Activated CD8-positive, alpha-beta T cell treated with anti-CD3 and anti-CD28 coated beads for 36 hours (primary cell): Measurements from ENCODE around the gene DMC1. TPM values are rescaled to one million over a fixed set of nuclear protein-coding genes. Genes with fewer than 3 reads are reported as not detected.

Experiments used
- ATAC-seq: fragments of 200-7000 bp; cut with Tn5 transposase; one replicate; pipeline ENCODE4 v1.10.0; 2021; ENCODE audit warnings: mild to moderate bottlenecking, moderate library complexity
- CTCF ChIA-PET: fragments of 350-600 bp; sonication (Branson Sonifier 250); formaldehyde crosslinking; loops from one replicate; lab custom pipeline; 2021; ENCODE audit warnings: antibody characterized with exemption; lab: Charles Lee
- POLR2A ChIA-PET: fragments of 350-600 bp; sonication (Branson Sonifier 250); formaldehyde crosslinking; loops from one replicate; lab custom pipeline; 2021; ENCODE audit warnings: antibody characterized with exemption; lab: Charles Lee
- DNase-seq: peaks from one replicate; pipeline ENCODE4 v3.0.0-alpha.2; 2020
- H3K27ac Mint-ChIP-seq: one replicate; pipeline ENCODE4 v1.8.0; 2021; ENCODE audit warnings: mild to moderate bottlenecking, mixed read lengths
- H3K27me3 Mint-ChIP-seq: one replicate; pipeline ENCODE4 v1.8.0; 2021; ENCODE audit warnings: mixed read lengths
- H3K36me3 Mint-ChIP-seq: one replicate; pipeline ENCODE4 v1.8.0; 2021; ENCODE audit warnings: low read depth, mixed read lengths
- H3K4me1 Mint-ChIP-seq: one replicate; pipeline ENCODE4 v1.8.0; 2021; ENCODE audit warnings: low read depth, mixed read lengths
- H3K4me3 Mint-ChIP-seq: one replicate; pipeline ENCODE4 v1.8.0; 2021; ENCODE audit warnings: mild to moderate bottlenecking, moderate library complexity, mixed read lengths
- H3K9me3 Mint-ChIP-seq: one replicate; pipeline ENCODE4 v1.8.0; 2021; ENCODE audit warnings: mixed read lengths
- intact Hi-C: fragments of 100-400 bp; cut with micrococcal nuclease; formaldehyde crosslinking; loops from one replicate; pipeline ENCODE4 v1.10.0; 2022
- total RNA-seq, 2 experiments: library from RNA; stranded (reverse); gene quantifications; one replicate each; pipeline ENCODE4 v1.2.3, GENCODE V29; 2021
- TF ChIP-seq, protein P1 (sequence below): fragments of 200-600 bp; IDR thresholded peaks from one replicate; pipeline ENCODE4 v1.8.0; 2022; ENCODE audit warnings: antibody characterized with exemption, mild to moderate bottlenecking

Gene DMC1
- total RNA-seq, 2 experiments from 2014 or later = 14.2 to 15.1 TPM

DNA sequence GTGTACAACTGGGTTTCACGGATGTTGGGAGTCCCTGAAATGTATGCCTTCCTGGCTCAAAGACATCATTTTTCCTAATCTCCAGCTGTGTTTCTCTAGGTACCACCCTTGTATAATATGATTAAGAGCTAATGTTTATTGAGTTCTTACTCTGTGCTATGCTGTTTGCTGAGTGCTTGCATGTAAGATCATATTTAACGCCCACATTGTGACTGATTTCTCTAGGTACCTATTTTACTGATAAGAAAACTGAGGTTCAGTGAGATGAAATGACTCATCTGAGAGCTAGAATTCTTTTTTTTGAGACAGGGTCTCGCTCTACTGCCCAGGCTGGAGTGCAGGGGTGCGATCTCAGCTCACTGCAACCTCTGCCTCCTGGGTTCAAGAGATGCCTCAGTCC, 43.6 kb upstream of the DMC1 start:
- TF ChIP-seq, protein P1, sequence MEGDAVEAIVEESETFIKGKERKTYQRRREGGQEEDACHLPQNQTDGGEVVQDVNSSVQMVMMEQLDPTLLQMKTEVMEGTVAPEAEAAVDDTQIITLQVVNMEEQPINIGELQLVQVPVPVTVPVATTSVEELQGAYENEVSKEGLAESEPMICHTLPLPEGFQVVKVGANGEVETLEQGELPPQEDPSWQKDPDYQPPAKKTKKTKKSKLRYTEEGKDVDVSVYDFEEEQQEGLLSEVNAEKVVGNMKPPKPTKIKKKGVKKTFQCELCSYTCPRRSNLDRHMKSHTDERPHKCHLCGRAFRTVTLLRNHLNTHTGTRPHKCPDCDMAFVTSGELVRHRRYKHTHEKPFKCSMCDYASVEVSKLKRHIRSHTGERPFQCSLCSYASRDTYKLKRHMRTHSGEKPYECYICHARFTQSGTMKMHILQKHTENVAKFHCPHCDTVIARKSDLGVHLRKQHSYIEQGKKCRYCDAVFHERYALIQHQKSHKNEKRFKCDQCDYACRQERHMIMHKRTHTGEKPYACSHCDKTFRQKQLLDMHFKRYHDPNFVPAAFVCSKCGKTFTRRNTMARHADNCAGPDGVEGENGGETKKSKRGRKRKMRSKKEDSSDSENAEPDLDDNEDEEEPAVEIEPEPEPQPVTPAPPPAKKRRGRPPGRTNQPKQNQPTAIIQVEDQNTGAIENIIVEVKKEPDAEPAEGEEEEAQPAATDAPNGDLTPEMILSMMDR = no peak
- H3K4me1 Mint-ChIP-seq = no peaks in the 10 kb centered on the region
- ChIA-PET POLR2A (interaction anchor here (0.5 to 0.9 kb wide), 4 partner anchors 11 to 453 kb away, joined by 3 to 4 read pairs (median 3); no protein-coding TSS in a partner anchor), CTCF (interaction anchor here (0.7 to 0.9 kb wide), 2 partner anchors 13 to 648 kb away, joined by 3 read pairs; no protein-coding TSS in a partner anchor)
- H3K9me3 Mint-ChIP-seq = peaks cover 7% of the 10 kb centered on the region
- no peak overlapping the region for H3K4me3 Mint-ChIP-seq
- peaks cover 4% of the 10 kb centered on the region for H3K36me3 Mint-ChIP-seq
- no peaks in the 10 kb centered on the region for H3K27me3 Mint-ChIP-seq
- intact Hi-C loops = no loop called here
- no peak for ATAC-seq
- no peak overlapping the region for H3K27ac Mint-ChIP-seq
- DNase-seq = no peak

DNA sequence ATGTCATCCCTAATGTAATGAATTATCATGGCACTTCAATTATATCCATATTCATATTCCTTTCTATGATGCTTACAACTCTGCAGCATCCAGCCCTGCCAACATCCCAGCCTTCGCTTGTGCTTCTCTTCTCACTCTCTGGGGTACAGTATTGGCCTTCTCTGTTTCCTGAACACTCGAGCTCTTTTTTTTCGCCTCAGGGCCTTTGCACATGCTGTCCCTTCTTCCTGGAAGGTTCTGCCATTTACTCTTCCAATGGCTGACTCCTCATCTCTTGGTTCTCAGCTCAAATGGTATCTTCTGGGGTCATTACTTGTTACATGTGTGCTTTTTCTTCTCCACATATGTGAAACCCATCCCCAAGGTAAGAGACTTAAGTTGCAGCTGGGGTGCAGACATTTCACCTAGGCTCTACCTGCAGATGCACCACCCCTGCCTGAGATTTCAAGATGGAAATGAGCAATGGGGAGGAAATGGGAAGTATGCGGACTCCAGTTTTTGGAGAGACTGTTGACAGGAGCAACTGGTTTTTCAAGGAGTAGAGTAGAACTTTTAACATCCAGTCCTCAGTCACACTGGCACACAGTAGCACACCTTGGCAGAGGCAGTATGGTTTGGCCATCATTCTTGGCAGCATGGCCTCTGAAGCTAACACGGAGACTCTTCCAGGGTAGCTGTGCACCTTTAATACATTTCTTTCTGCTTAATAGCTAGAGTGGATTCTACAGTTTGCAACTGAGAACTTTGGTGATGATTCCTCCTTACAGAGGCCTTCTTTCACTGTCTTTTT, 42.4 kb upstream of the DMC1 start:
- Mint-ChIP-seq H3K36me3 (no peaks in the 10 kb centered on the region), H3K4me1 (no peaks in the 10 kb centered on the region), H3K27ac (no peak overlapping the region), H3K4me3 (no peak overlapping the region), H3K27me3 (no peaks in the 10 kb centered on the region), H3K9me3 (no peaks in the 10 kb centered on the region)
- DNase-seq (no peak), ATAC-seq (no peak)
- TF ChIP-seq, protein P1 = no peak
- intact Hi-C loops = no loop called here
- CTCF ChIA-PET = no interaction called here
- POLR2A ChIA-PET = interaction anchor here (0.7 to 1.6 kb wide), 4 partner anchors 8 to 213 kb away, joined by 3 read pairs; no protein-coding TSS in a partner anchor

DNA sequence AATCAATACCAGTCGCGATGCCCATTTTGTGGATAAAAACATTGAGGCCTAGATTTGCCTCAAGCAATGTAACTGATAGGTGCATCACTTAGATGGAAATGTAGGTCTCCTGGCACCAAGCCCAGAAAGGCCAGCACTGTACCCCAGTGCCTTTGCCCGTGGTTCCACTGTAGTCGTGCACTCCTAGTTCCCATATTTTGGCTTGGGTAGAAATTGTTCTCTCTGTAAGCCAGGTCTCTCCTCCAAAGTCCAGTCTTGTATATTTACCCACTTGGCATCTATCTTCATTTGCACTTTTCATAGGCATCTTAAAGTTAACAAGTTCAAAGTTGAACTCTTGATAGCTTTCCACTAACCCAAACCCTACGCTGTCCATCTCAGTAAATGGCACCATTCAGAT, 41.6 kb upstream of the DMC1 start:
- intact Hi-C loops = no loop called here
- TF ChIP-seq, protein P1 = no peak
- POLR2A ChIA-PET = interaction anchor here (0.9 to 1.6 kb wide), 2 partner anchors 9 to 13 kb away, joined by 3 read pairs; no protein-coding TSS in a partner anchor
- H3K9me3 Mint-ChIP-seq = no peaks in the 10 kb centered on the region
- H3K36me3 Mint-ChIP-seq = no peaks in the 10 kb centered on the region
- no peak for ATAC-seq
- H3K27ac Mint-ChIP-seq = no peak overlapping the region
- CTCF ChIA-PET = no interaction called here
- H3K4me1 Mint-ChIP-seq = no peaks in the 10 kb centered on the region
- no peak overlapping the region for H3K4me3 Mint-ChIP-seq
- DNase-seq = no peak
- H3K27me3 Mint-ChIP-seq = no peaks in the 10 kb centered on the region

DNA sequence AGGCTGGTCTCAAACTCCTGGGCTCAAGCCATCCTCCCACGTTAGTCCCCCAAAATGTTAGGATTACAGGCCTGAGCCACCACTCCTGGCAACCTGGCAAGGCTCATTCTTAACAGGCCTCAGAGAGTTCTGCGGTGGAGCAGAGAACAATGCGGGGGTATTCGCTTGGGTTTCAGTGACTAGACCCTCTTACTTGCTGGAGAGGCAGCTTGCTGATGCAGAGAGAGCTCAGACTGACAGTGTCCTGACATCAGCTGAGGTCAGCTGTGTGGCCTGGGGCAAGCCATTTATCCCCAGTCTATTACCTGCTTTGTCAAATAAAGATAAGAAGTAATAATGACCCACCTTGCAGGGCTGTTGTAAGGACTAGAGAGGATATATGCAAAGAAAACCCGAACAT, 40.3 kb upstream of the DMC1 start:
- Mint-ChIP-seq H3K4me3 (no peak overlapping the region), H3K36me3 (no peaks in the 10 kb centered on the region), H3K9me3 (no peaks in the 10 kb centered on the region), H3K27ac (no peak overlapping the region), H3K27me3 (peaks cover 2% of the 10 kb centered on the region), H3K4me1 (no peaks in the 10 kb centered on the region)
- intact Hi-C loops = no loop called here
- no peak for ATAC-seq
- no peak for DNase-seq
- CTCF ChIA-PET = interaction anchor here (1.3 kb wide), 1 partner anchor 38 kb away, joined by 3 read pairs; no protein-coding TSS in a partner anchor
- TF ChIP-seq, protein P1 = no peak
- POLR2A ChIA-PET = no interaction called here
